Neural cell (in vitro differentiated cells): ENCODE data around the gene IGBP1. TPM values are rescaled to one million over a fixed set of nuclear protein-coding genes. Genes with fewer than 3 reads are reported as not detected.

Experiments used
- H2AFZ ChIP-seq: fragments of 200-600, 300-800 bp; sonication (generic), shearing (Covaris generic); 2 replicates; pipeline ENCODE4 v1.6.0; 2014; ENCODE audit warnings: low read depth, mild to moderate bottlenecking, antibody characterized with exemption, low read length, moderate library complexity
- H3F3A ChIP-seq: fragments of 200-600 bp; shearing (Covaris generic); 2 replicates; pipeline ENCODE4 v1.6.1; 2016; ENCODE audit warnings: mild to moderate bottlenecking, moderate library complexity, mixed read lengths, antibody characterized with exemption, low read length; ENCODE audit not compliant: insufficient read depth, poor library complexity, severe bottlenecking
- H3K27ac ChIP-seq: fragments of 200-600, 300-800 bp; sonication (generic), shearing (Covaris generic); 2 replicates; pipeline ENCODE4 v1.5.1; 2014; ENCODE audit warnings: mild to moderate bottlenecking, low read length, moderate library complexity
- H3K27me3 ChIP-seq: fragments of 300-800, 200-600 bp; sonication (generic), shearing (Covaris generic); 2 replicates; pipeline ENCODE4 v1.6.0; 2014; ENCODE audit warnings: mild to moderate bottlenecking, low read depth, low read length, moderate library complexity; ENCODE audit not compliant: insufficient read depth
- H3K36me3 ChIP-seq: fragments of 300-800, 200-600 bp; sonication (generic), shearing (Covaris generic); 2 replicates; pipeline ENCODE4 v1.5.1; 2014; ENCODE audit warnings: mild to moderate bottlenecking, antibody characterized with exemption, low read length, moderate library complexity; ENCODE audit not compliant: insufficient read depth
- H3K4me2 ChIP-seq: fragments of 300-800, 200-600 bp; sonication (generic), shearing (Covaris generic); 2 replicates; pipeline ENCODE4 v1.6.0; 2014; ENCODE audit warnings: mild to moderate bottlenecking, low read length
- H3K4me3 ChIP-seq: fragments of 300-800, 200-600 bp; sonication (generic), shearing (Covaris generic); 2 replicates; pipeline ENCODE4 v1.5.1; 2014; ENCODE audit warnings: mild to moderate bottlenecking, low read length, moderate library complexity
- H3K79me2 ChIP-seq: fragments of 200-600 bp; shearing (Covaris generic); replicated peaks from 2 replicates; pipeline ENCODE4 v1.6.0; 2014; ENCODE audit warnings: mild to moderate bottlenecking, low read length, moderate library complexity; ENCODE audit not compliant: insufficient read depth
- H3K9ac ChIP-seq: fragments of 300-800, 200-600 bp; sonication (generic), shearing (Covaris generic); 2 replicates; pipeline ENCODE4 v1.6.1; 2016; ENCODE audit warnings: mild to moderate bottlenecking, low read length, mixed read lengths
- H3K9me2 ChIP-seq: fragments of 200-600 bp; shearing (Covaris generic); 2 replicates; pipeline ENCODE4 v1.6.1; 2016; ENCODE audit warnings: mild to moderate bottlenecking, low read length, mixed read lengths; ENCODE audit not compliant: insufficient read depth
- H3K9me3 ChIP-seq: fragments of 200-600, 300-800 bp; sonication (generic), shearing (Covaris generic); 2 replicates; pipeline ENCODE4 v1.6.1; 2016; ENCODE audit warnings: mild to moderate bottlenecking, mixed run types, low read length, moderate library complexity, mixed read lengths
- H4K20me1 ChIP-seq: fragments of 200-600 bp; shearing (Covaris generic); 2 replicates; pipeline ENCODE4 v1.6.1; 2016; ENCODE audit warnings: mild to moderate bottlenecking, mixed run types; ENCODE audit not compliant: insufficient read depth
- CTCF ChIP-seq: fragments of 450-650 bp; IDR thresholded peaks from 2 replicates; pipeline ENCODE4 v1.5.1; 2014; ENCODE audit warnings: antibody characterized with exemption, mild to moderate bottlenecking, moderate library complexity; ENCODE audit not compliant: poor library complexity, severe bottlenecking
- EP300 ChIP-seq: fragments of 450-650 bp; conservative IDR thresholded peaks from 2 replicates; pipeline ENCODE4 v1.6.1; 2014; ENCODE audit warnings: antibody characterized with exemption, mild to moderate bottlenecking, moderate library complexity; ENCODE audit not compliant: poor library complexity, severe bottlenecking
- EZH2 ChIP-seq: fragments of 200-600, 300-800 bp; shearing (Covaris generic), sonication (generic); IDR thresholded peaks from 2 replicates; pipeline ENCODE4 v1.6.1; 2014; ENCODE audit warnings: antibody characterized with exemption, low read length, borderline replicate concordance, mild to moderate bottlenecking; ENCODE audit not compliant: insufficient read depth, poor library complexity, severe bottlenecking
- MXI1 ChIP-seq: fragments of 450-650 bp; conservative IDR thresholded peaks from 2 replicates; pipeline ENCODE4 v1.6.1; 2014; ENCODE audit warnings: antibody characterized with exemption, mild to moderate bottlenecking; ENCODE audit not compliant: poor library complexity, severe bottlenecking
- POLR2AphosphoS5 ChIP-seq: IDR thresholded peaks from 2 replicates; pipeline ENCODE4 v1.6.1; 2012
- RAD21 ChIP-seq: fragments of 450-650 bp; conservative IDR thresholded peaks from 2 replicates; pipeline ENCODE4 v1.6.1; 2014; ENCODE audit warnings: antibody characterized with exemption, mild to moderate bottlenecking, moderate library complexity
- REST ChIP-seq: IDR thresholded peaks from 2 replicates; pipeline ENCODE4 v1.6.1; 2012; ENCODE audit warnings: borderline replicate concordance
- SMC3 ChIP-seq: fragments of 450-650 bp; conservative IDR thresholded peaks from 2 replicates; pipeline ENCODE4 v1.6.1; 2014; ENCODE audit warnings: antibody characterized with exemption, mild to moderate bottlenecking, moderate library complexity; ENCODE audit not compliant: poor library complexity
- TAF1 ChIP-seq: IDR thresholded peaks from 2 replicates; pipeline ENCODE4 v1.6.1; 2012; ENCODE audit warnings: low read depth
- polyA plus RNA-seq: library from polyadenylated mRNA; depleted of rRNA; stranded (reverse); fragments of >200 nt; gene quantifications from 2 replicates; pipeline ENCODE4 v1.2.3, GENCODE V29; 2014

IGBP1 gene
- polyA plus RNA-seq, 1 donor from 2014 or later: 94.1 TPM

GRCh38 chrX:70128071-70128470, 5.2 kb upstream of the IGBP1 start:
- Histone ChIP-seq H4K20me1 (no peaks in the 10 kb centered on the region), H3K27me3 (no peaks in the 10 kb centered on the region), H3K79me2 (no peaks in the 10 kb centered on the region), H3K27ac (no peak overlapping the region), H3K4me2 (no peak overlapping the region), H3K4me3 (no peak overlapping the region), H3F3A (no peaks in the 10 kb centered on the region), H3K9me3 (no peaks in the 10 kb centered on the region), H3K9ac (no peak overlapping the region), H3K36me3 (no peaks in the 10 kb centered on the region), H3K9me2 (no peaks in the 10 kb centered on the region), H2AFZ (no peak overlapping the region)
- no peak for TF ChIP-seq TAF1
- no peak for TF ChIP-seq REST
- no peak for TF ChIP-seq RAD21
- no peak for TF ChIP-seq POLR2AphosphoS5
- no peak for TF ChIP-seq SMC3
- TF ChIP-seq EZH2: no peak
- no peak for TF ChIP-seq CTCF
- TF ChIP-seq EP300: no peak
- no peak for TF ChIP-seq MXI1

- Histone ChIP-seq H3K79me2 (peaks cover 8% of the 10 kb centered on the region), H3K9ac (no peak overlapping the region), H3F3A (no peaks in the 10 kb centered on the region), H2AFZ (no peak overlapping the region), H3K27ac (no peak overlapping the region), H3K4me2 (no peak overlapping the region), H3K9me3 (no peaks in the 10 kb centered on the region), H3K27me3 (no peaks in the 10 kb centered on the region), H3K4me3 (no peak overlapping the region), H3K36me3 (no peaks in the 10 kb centered on the region), H4K20me1 (no peaks in the 10 kb centered on the region), H3K9me2 (no peaks in the 10 kb centered on the region)
- TF ChIP-seq EZH2 (no peak), MXI1 (no peak), EP300 (no peak), REST (no peak), TAF1 (no peak), CTCF (no peak), SMC3 (no peak)
These were observed 3.4 kb upstream of the IGBP1 start for GRCh38 chrX:70129816-70130215.
